Embryonic facial prominence (tissue), 1 donor: ENCODE results near the gene FOXL2NB.

Experiments
- DNase-seq: peaks from one replicate; pipeline ENCODE4 v3.0.0-alpha.2; 2016; ENCODE audit errors: extremely low spot score

The FOXL2NB gene

GRCh38 chr3:138995706-138996105 lies 48.7 kb downstream of the FOXL2NB start:
- no peak for DNase-seq
